ENCODE data around the gene GSE1. TPM values are rescaled to one million over a fixed set of nuclear protein-coding genes. Genes with fewer than 3 reads are reported as not detected.

The GSE1 gene
- total and polyA plus RNA-seq, 2 of the 13 experiments (the other 11 are each of a cell fraction or from before 2014, with no cell fraction given) = 16.1 to 31.2 TPM

DNA sequence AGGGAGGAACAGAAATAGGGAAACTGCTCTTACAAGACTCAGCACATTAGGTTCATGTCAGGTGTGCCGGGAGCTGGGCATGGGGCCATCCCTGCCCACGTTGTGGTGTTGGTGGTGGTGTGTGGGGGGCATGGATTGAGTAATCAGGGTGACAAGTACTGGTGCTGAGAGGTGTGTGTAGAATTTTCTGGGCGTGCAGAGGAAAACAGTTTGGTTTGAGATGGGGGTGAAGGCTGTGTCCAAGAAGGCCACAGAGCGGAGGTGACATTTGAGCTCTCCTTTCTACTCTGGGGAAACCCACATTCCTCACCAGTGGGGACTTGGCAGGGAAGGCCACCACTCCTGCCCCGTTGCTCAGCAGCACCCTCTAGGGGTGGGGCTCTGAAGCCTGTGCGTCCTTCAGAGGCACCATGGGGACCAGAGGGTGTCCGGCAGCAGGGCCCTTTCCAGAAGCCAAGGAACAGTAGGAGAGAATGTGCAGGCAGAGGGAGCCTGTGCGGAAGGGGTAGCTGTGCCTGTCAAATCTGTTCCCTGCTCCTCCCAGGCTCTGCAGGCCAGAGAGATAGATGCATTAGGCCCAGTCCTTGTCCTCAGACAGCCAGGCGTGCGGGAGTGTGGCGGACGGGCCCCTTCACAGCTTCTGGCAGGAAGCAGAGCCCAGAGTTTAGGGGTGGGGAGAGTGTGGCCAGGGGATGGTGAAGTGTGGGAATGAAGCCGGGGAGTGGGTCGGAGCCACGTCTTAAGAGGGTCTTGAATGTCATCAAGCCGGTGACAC lies 48.7 kb upstream of the GSE1 start (continued):
- TF ChIP-seq PAF1 (CRISPR knock-in tag; IDR thresholded peaks at IDR 0.05) (no peak), SNAI1 (CRISPR knock-in tag; IDR thresholded peaks at IDR 0.05; ENCODE audit: borderline replicate concordance) (no peak), PHF8 (CRISPR knock-in tag; IDR thresholded peaks at IDR 0.05) (no peak), ZBTB49 (CRISPR knock-in tag; IDR thresholded peaks at IDR 0.05; ENCODE audit: borderline replicate concordance) (no peak), MTA1 (CRISPR knock-in tag; IDR thresholded peaks at IDR 0.05; ENCODE audit: borderline replicate concordance) (no peak), ZNF33A (CRISPR knock-in tag; IDR thresholded peaks at IDR 0.05; ENCODE audit: borderline replicate concordance) (no peak), SKIL (CRISPR knock-in tag; IDR thresholded peaks at IDR 0.05; ENCODE audit: borderline replicate concordance) (no peak), IRX3 (CRISPR knock-in tag; IDR thresholded peaks at IDR 0.05; ENCODE audit: borderline replicate concordance, low read depth) (no peak), ZNF569 (CRISPR knock-in tag; IDR thresholded peaks at IDR 0.05; ENCODE audit: borderline replicate concordance) (no peak), TRAFD1 (CRISPR knock-in tag; IDR thresholded peaks at IDR 0.05; ENCODE audit: borderline replicate concordance) (0 out of 2 replicates have a peak, but pooled peaks have one; percentile 45), NKX3-1 (CRISPR knock-in tag; IDR thresholded peaks at IDR 0.05) (no peak)
- TF ChIP-seq, protein P1, sequence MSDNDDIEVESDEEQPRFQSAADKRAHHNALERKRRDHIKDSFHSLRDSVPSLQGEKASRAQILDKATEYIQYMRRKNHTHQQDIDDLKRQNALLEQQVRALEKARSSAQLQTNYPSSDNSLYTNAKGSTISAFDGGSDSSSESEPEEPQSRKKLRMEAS (IDR thresholded peaks at IDR 0.05) = no peak
- TF ChIP-seq, protein P2, sequence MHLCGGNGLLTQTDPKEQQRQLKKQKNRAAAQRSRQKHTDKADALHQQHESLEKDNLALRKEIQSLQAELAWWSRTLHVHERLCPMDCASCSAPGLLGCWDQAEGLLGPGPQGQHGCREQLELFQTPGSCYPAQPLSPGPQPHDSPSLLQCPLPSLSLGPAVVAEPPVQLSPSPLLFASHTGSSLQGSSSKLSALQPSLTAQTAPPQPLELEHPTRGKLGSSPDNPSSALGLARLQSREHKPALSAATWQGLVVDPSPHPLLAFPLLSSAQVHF (CRISPR knock-in tag; IDR thresholded peaks at IDR 0.05) = no peak
- TF ChIP-seq, protein P3, sequence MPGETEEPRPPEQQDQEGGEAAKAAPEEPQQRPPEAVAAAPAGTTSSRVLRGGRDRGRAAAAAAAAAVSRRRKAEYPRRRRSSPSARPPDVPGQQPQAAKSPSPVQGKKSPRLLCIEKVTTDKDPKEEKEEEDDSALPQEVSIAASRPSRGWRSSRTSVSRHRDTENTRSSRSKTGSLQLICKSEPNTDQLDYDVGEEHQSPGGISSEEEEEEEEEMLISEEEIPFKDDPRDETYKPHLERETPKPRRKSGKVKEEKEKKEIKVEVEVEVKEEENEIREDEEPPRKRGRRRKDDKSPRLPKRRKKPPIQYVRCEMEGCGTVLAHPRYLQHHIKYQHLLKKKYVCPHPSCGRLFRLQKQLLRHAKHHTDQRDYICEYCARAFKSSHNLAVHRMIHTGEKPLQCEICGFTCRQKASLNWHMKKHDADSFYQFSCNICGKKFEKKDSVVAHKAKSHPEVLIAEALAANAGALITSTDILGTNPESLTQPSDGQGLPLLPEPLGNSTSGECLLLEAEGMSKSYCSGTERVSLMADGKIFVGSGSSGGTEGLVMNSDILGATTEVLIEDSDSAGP (CRISPR knock-in tag; IDR thresholded peaks at IDR 0.05; ENCODE audit: borderline replicate concordance) = peak; percentile 29; the same call in 1 of the 2 replicates
- TF ChIP-seq, protein P4, sequence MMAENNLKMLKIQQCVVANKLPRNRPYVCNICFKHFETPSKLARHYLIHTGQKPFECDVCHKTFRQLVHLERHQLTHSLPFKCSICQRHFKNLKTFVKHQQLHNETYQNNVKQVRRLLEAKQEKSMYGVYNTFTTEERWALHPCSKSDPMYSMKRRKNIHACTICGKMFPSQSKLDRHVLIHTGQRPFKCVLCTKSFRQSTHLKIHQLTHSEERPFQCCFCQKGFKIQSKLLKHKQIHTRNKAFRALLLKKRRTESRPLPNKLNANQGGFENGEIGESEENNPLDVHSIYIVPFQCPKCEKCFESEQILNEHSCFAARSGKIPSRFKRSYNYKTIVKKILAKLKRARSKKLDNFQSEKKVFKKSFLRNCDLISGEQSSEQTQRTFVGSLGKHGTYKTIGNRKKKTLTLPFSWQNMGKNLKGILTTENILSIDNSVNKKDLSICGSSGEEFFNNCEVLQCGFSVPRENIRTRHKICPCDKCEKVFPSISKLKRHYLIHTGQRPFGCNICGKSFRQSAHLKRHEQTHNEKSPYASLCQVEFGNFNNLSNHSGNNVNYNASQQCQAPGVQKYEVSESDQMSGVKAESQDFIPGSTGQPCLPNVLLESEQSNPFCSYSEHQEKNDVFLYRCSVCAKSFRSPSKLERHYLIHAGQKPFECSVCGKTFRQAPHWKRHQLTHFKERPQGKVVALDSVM (CRISPR knock-in tag; IDR thresholded peaks at IDR 0.05) = 0 out of 2 replicates have a peak, but pooled peaks have one; percentile 20
